GM23248 (cell line): Measurements from ENCODE around the gene MED12. TPM values are rescaled to one million over a fixed set of nuclear protein-coding genes. Genes with fewer than 3 reads are reported as not detected.

Source experiments
- DNase-seq: peaks from one replicate; pipeline ENCODE4 v3.0.0-alpha.2; 2015
- H2AFZ ChIP-seq: fragments of 200-600 bp; sonication (generic); 2 replicates; pipeline ENCODE4 v1.6.1; 2016; ENCODE audit warnings: antibody characterized with exemption
- H3F3A ChIP-seq: fragments of 200-600 bp; sonication (generic); 2 replicates; pipeline ENCODE4 v1.6.1; 2016; ENCODE audit warnings: mild to moderate bottlenecking, antibody characterized with exemption, mixed run types; ENCODE audit not compliant: insufficient read depth
- H3K27ac ChIP-seq: fragments of 200-600 bp; sonication (generic); 2 replicates; pipeline ENCODE4 v1.5.1; 2016; ENCODE audit warnings: mild to moderate bottlenecking
- H3K27me3 ChIP-seq: fragments of 200-600 bp; sonication (generic); replicated peaks from 2 replicates; pipeline ENCODE4 v1.6.1; 2016; ENCODE audit warnings: mild to moderate bottlenecking; ENCODE audit not compliant: insufficient read depth
- H3K36me3 ChIP-seq: fragments of 200-600 bp; sonication (generic); 2 replicates; pipeline ENCODE4 v1.6.1; 2016; ENCODE audit warnings: low read depth, mild to moderate bottlenecking
- H3K4me1 ChIP-seq: fragments of 200-600 bp; sonication (generic); 2 replicates; pipeline ENCODE4 v1.6.1; 2016; ENCODE audit warnings: mild to moderate bottlenecking; ENCODE audit not compliant: insufficient read depth
- H3K4me2 ChIP-seq: fragments of 200-600 bp; sonication (generic); one replicate; pipeline ENCODE4 v1.6.1; 2016; ENCODE audit warnings: mild to moderate bottlenecking; ENCODE audit not compliant: unreplicated experiment
- H3K4me3 ChIP-seq: fragments of 200-600 bp; sonication (generic); 2 replicates; pipeline ENCODE4 v1.5.1; 2016; ENCODE audit warnings: mild to moderate bottlenecking
- H3K79me2 ChIP-seq: fragments of 200-600 bp; sonication (generic); 2 replicates; pipeline ENCODE4 v1.6.1; 2016; ENCODE audit warnings: mild to moderate bottlenecking; ENCODE audit not compliant: insufficient read depth
- H3K9ac ChIP-seq: fragments of 200-600 bp; sonication (generic); 2 replicates; pipeline ENCODE4 v1.6.1; 2016; ENCODE audit warnings: mild to moderate bottlenecking
- H3K9me2 ChIP-seq: fragments of 200-600 bp; sonication (generic); 2 replicates; pipeline ENCODE4 v1.6.1; 2016; ENCODE audit warnings: mixed run types, mild to moderate bottlenecking, moderate library complexity; ENCODE audit not compliant: insufficient read depth
- H3K9me3 ChIP-seq: fragments of 200-600 bp; sonication (generic); one replicate; pipeline ENCODE4 v1.6.1; 2017; ENCODE audit warnings: low read depth
- H4K20me1 ChIP-seq: fragments of 200-600 bp; sonication (generic); 2 replicates; pipeline ENCODE4 v1.6.0; 2016; ENCODE audit not compliant: insufficient read depth
- EZH2 ChIP-seq: fragments of 200-600 bp; sonication (generic); IDR thresholded peaks from 2 replicates; pipeline ENCODE4 v1.6.1; 2018; ENCODE audit warnings: antibody characterized with exemption, mild to moderate bottlenecking; ENCODE audit not compliant: insufficient read depth, poor library complexity, severe bottlenecking
- EZH2phosphoT487 ChIP-seq: fragments of 200-600 bp; sonication (generic); IDR thresholded peaks from 2 replicates; pipeline ENCODE4 v1.6.1; 2018; ENCODE audit warnings: antibody characterized with exemption, moderate library complexity, mild to moderate bottlenecking, low read depth; ENCODE audit not compliant: insufficient read depth
- WGBS, 2 experiments: methylation state at CpG; one replicate each; pipeline ENCODE4 v1.1.6; 2015 to 2017; ENCODE audit warnings: low lambda C conversion rate in 2 of 2, low coverage in 1 of 2; ENCODE audit errors: missing lambda C conversion rate in 2 of 2; 5-methylcytosine and 5-hydroxymethylcytosine counted together
- in situ Hi-C: fragments of 300-500 bp; cut with MboI; formaldehyde crosslinking; loops from 2 replicates; pipeline ENCODE4 v1.15.0; 2020
- polyA plus RNA-seq: library from polyadenylated mRNA; unstranded; fragments of >200 nt; fragmentation: Nextera tagmentation; extraction: Ambion mirVana; gene quantifications from 2 replicates; pipeline ENCODE4 v1.2.1, GENCODE V29; 2016
- total RNA-seq: library from RNA; depleted of rRNA; stranded (reverse); fragments of >200 nt; shearing (Covaris generic); gene quantifications from 2 replicates; pipeline ENCODE4 v1.2.3, GENCODE V29; 2014

Gene MED12
- total and polyA plus RNA-seq, 2 experiments from 2014 or later, result 10.0 to 14.9 TPM

DNA sequence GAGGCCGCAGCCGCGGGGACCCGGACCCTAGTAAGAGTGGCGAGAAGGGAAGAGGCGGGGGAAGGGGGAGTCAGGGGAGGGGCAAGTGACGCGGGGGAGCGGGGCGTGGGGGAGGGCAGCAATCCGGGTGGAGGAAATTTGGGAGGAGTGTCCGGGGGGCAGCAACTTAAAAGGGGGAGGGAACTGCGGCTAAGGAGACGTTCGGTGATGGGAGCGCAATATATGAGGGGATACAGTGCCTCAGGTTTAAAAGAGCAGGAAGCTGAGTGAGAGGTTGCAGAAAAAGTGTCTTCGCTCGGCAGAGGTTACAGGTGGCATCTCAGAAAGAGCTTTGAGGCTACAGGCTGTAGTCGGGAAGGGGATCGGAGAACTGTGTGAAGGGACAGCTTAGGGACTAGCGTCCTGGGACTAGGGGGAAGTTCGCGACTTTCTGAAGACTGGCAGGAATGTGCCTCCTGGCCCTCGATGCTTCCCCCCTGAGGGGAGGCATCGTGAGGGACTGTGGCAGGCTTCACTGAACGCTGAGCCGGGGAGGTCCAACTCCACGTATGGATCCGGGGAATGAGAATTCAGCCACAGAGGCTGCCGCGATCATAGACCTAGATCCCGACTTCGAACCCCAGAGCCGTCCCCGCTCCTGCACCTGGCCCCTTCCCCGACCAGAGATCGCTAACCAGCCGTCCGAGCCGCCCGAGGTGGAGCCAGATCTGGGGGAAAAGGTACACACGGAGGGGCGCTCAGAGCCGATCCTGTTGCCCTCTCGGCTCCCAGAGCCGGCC, 22.2 kb upstream of the MED12 start:
- WGBS, 2 experiments, result 0 to 2% methylated on average over 9 to 29 of the region's 46 CpGs
- no peaks in the 10 kb centered on the region for H3K4me1 ChIP-seq
- no peaks in the 10 kb centered on the region for H3K36me3 ChIP-seq
- H3K9ac ChIP-seq, result peak overlapping the region; percentile 74
- peak; percentile 28 for DNase-seq
- in situ Hi-C loops, result no loop called here
- H3K4me2 ChIP-seq, result peak overlapping the region; percentile 91
- H3K27me3 ChIP-seq, result no peaks in the 10 kb centered on the region
- no peaks in the 10 kb centered on the region for H3F3A ChIP-seq
- H4K20me1 ChIP-seq, result no peaks in the 10 kb centered on the region
- peak overlapping the region; percentile 82 for H3K4me3 ChIP-seq
- H3K9me3 ChIP-seq, result no peaks in the 10 kb centered on the region
- no peaks in the 10 kb centered on the region for H3K79me2 ChIP-seq
- peak overlapping the region; percentile 79 for H2AFZ ChIP-seq
- TF ChIP-seq EZH2 (no peak), EZH2phosphoT487 (no peak)
- no peaks in the 10 kb centered on the region for H3K9me2 ChIP-seq
- H3K27ac ChIP-seq, result no peak overlapping the region

DNA sequence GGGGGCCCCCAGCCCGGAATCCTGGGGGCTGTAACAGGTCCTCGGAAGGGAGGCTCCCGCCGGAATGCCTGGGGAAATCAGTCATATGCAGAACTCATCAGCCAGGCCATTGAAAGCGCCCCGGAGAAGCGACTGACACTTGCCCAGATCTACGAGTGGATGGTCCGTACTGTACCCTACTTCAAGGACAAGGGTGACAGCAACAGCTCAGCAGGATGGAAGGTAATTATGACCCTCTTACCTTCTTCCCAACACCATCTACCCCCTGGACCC, 21.7 kb upstream of the MED12 start:
- Histone ChIP-seq H3K9me3 (no peaks in the 10 kb centered on the region), H4K20me1 (no peaks in the 10 kb centered on the region), H2AFZ (peak overlapping the region; percentile 79), H3K27ac (no peak overlapping the region), H3K4me3 (peak overlapping the region; percentile 82), H3K9me2 (no peaks in the 10 kb centered on the region), H3K4me1 (no peaks in the 10 kb centered on the region), H3F3A (no peaks in the 10 kb centered on the region), H3K9ac (peak overlapping the region; percentile 74), H3K36me3 (no peaks in the 10 kb centered on the region), H3K79me2 (no peaks in the 10 kb centered on the region), H3K4me2 (peak overlapping the region; percentile 91), H3K27me3 (no peaks in the 10 kb centered on the region)
- in situ Hi-C loops, result no loop called here
- peak; percentile 11 for DNase-seq
- no peak for TF ChIP-seq EZH2
- TF ChIP-seq EZH2phosphoT487, result no peak
- 0 to 7% methylated on average over 3 to 5 of the region's 9 CpGs for WGBS, 2 experiments

DNA sequence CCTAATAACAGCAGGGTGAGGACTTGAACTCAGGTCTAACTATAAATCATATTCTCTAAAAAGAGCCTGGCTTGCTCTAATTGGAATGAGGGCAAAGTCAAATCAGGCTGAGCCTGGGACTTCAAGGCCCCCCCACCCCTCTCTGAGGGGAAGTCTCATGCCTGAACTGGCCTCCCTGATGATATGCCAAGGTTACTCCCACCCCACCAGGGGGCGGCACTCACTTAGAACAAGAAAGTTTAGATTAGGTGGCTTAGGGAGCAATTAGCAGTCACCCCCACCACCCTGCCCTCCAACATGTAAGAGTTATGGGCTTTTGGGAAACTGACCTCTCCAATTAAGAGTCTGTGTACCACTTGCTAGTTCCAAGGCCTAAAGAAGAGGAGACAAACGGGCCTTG, 20.1 kb upstream of the MED12 start:
- in situ Hi-C loops, result no loop called here
- H3K9me2 ChIP-seq, result no peaks in the 10 kb centered on the region
- no peaks in the 10 kb centered on the region for H3K79me2 ChIP-seq
- H3F3A ChIP-seq, result no peaks in the 10 kb centered on the region
- H2AFZ ChIP-seq, result no peak overlapping the region
- H4K20me1 ChIP-seq, result no peaks in the 10 kb centered on the region
- WGBS, 2 experiments, result 0 to 17% methylated on average over 1 to 2 of the region's 2 CpGs
- H3K4me2 ChIP-seq, result no peak overlapping the region
- H3K4me1 ChIP-seq, result no peaks in the 10 kb centered on the region
- H3K36me3 ChIP-seq, result no peaks in the 10 kb centered on the region
- no peaks in the 10 kb centered on the region for H3K27me3 ChIP-seq
- DNase-seq, result peak; percentile 55
- no peak overlapping the region for H3K9ac ChIP-seq
- H3K9me3 ChIP-seq, result no peaks in the 10 kb centered on the region
- no peak overlapping the region for H3K4me3 ChIP-seq
- no peak for TF ChIP-seq EZH2
- TF ChIP-seq EZH2phosphoT487, result no peak
- H3K27ac ChIP-seq, result no peak overlapping the region

DNA sequence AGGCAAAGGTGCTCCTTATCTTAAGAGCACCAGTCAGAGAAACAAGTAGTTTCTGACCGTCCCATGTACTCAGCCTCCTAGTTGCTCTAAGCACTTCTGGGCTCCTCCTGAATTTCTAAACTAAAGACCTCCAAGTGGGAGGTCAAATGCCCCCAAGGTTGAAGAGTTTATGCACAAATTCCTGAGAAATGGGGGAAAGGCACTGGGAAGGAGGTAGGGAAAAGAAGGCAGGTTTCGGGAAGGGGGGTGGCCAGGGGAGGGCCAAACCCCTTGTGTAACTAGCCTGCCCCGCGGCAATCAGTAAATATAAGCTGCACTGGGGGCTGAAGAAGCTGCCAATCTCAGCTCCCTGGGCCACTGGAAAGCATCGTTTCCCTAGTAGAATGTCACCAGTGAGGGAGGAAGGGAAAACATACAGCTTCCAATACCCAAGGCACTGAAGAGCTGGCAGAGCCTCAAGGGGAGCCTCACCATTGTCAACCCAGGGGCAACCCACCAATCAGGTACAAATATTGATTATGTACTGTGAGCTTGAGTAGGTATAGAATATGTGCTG, 19.4 kb upstream of the MED12 start:
- Histone ChIP-seq H3K27me3 (no peaks in the 10 kb centered on the region), H3K79me2 (no peaks in the 10 kb centered on the region), H3K4me3 (no peak overlapping the region), H3F3A (no peaks in the 10 kb centered on the region), H3K4me2 (no peak overlapping the region), H3K36me3 (no peaks in the 10 kb centered on the region), H3K9me2 (no peaks in the 10 kb centered on the region), H3K27ac (no peak overlapping the region), H2AFZ (no peak overlapping the region), H3K9me3 (no peaks in the 10 kb centered on the region), H3K4me1 (no peaks in the 10 kb centered on the region), H4K20me1 (no peaks in the 10 kb centered on the region), H3K9ac (no peak overlapping the region)
- WGBS, 2 experiments, result 75 to 78% methylated on average over 2 to 5 of the region's 5 CpGs
- no peak for DNase-seq
- TF ChIP-seq EZH2, result no peak
- in situ Hi-C loops, result no loop called here
